Lower lobe of right lung (tissue), 2 donors: ENCODE results near the gene LRRC75A. TPM values are rescaled to one million over a fixed set of nuclear protein-coding genes. Genes with fewer than 3 reads are reported as not detected.

Experiments used
- ATAC-seq, 2 donors: fragments of 200-7000 bp; cut with Tn5 transposase; one replicate each; pipeline ENCODE4 v1.9.1; 2020 to 2022; ENCODE audit warnings: mild to moderate bottlenecking in 2 of 2, moderate library complexity in 2 of 2
- DNase-seq: peaks from one replicate; pipeline ENCODE4 v3.0.0-alpha.2; 2020
- H3K27ac ChIP-seq: fragments of 200-600 bp; one replicate; pipeline ENCODE4 v1.8.0; 2022
- H3K27me3 ChIP-seq: fragments of 200-600 bp; one replicate; pipeline ENCODE4 v1.8.0; 2022; ENCODE audit warnings: low read depth
- H3K36me3 ChIP-seq: fragments of 200-600 bp; one replicate; pipeline ENCODE4 v1.8.0; 2022; ENCODE audit warnings: mild to moderate bottlenecking
- H3K4me1 ChIP-seq: fragments of 200-600 bp; one replicate; pipeline ENCODE4 v1.8.0; 2022
- H3K4me3 ChIP-seq: fragments of 200-600 bp; one replicate; pipeline ENCODE4 v1.8.0; 2022; ENCODE audit warnings: mild to moderate bottlenecking
- H3K9me3 ChIP-seq: fragments of 200-600 bp; one replicate; pipeline ENCODE4 v1.8.0; 2022
- CTCF ChIP-seq: fragments of 200-600 bp; IDR thresholded peaks from one replicate; pipeline ENCODE4 v1.8.0; 2022; ENCODE audit warnings: antibody characterized with exemption, mild to moderate bottlenecking
- intact Hi-C: fragments of 100-400 bp; cut with DNase I; formaldehyde crosslinking; loops from one replicate; pipeline ENCODE4 v1.11.0; 2022
- total RNA-seq: library from RNA; stranded (reverse); fragmentation: NEBNext Ultra II Directional; extraction: Animal tissue kit (Norgen Biotek cat#: 25700); gene quantifications from one replicate; pipeline ENCODE4 v1.2.1, GENCODE V29; 2021
- donor health status: DM: no; HTN: yes; CAD: no; lungs with severe emphysema.

Gene LRRC75A
- total RNA-seq, 1 donor from 2014 or later, result 3.8 TPM

GRCh38 chr17:16432017-16432416 is 60.0 kb downstream of the LRRC75A start:
- H3K4me1 ChIP-seq, result peaks cover 4% of the 10 kb centered on the region
- no peaks in the 10 kb centered on the region for H3K27me3 ChIP-seq
- no peaks in the 10 kb centered on the region for H3K9me3 ChIP-seq
- H3K4me3 ChIP-seq, result no peak overlapping the region
- no peak for TF ChIP-seq CTCF
- DNase-seq (no peak), ATAC-seq (no peak)
- peaks cover 45% of the 10 kb centered on the region for H3K36me3 ChIP-seq
- H3K27ac ChIP-seq, result no peak overlapping the region
- intact Hi-C loops, result no loop called here

GRCh38 chr17:16430650-16431049 is 61.3 kb downstream of the LRRC75A start:
- no peak for DNase-seq
- Histone ChIP-seq H3K27me3 (no peaks in the 10 kb centered on the region), H3K9me3 (no peaks in the 10 kb centered on the region), H3K4me1 (peaks cover 4% of the 10 kb centered on the region), H3K36me3 (peaks cover 58% of the 10 kb centered on the region), H3K4me3 (no peak overlapping the region), H3K27ac (no peak overlapping the region)
- no peak for TF ChIP-seq CTCF
- no peak for ATAC-seq
- intact Hi-C loops, result no loop called here

GRCh38 chr17:16429083-16429482 is 62.9 kb downstream of the LRRC75A start:
- intact Hi-C loops, result no loop called here
- Histone ChIP-seq H3K27ac (no peak overlapping the region), H3K4me1 (peaks cover 4% of the 10 kb centered on the region), H3K27me3 (no peaks in the 10 kb centered on the region), H3K36me3 (peaks cover 70% of the 10 kb centered on the region), H3K4me3 (no peak overlapping the region), H3K9me3 (no peaks in the 10 kb centered on the region)
- ATAC-seq, result no peak
- DNase-seq, result no peak
- no peak for TF ChIP-seq CTCF

- Histone ChIP-seq H3K9me3 (no peaks in the 10 kb centered on the region), H3K27me3 (no peaks in the 10 kb centered on the region), H3K4me1 (peaks cover 4% of the 10 kb centered on the region), H3K36me3 (peaks cover 78% of the 10 kb centered on the region), H3K27ac (no peak overlapping the region), H3K4me3 (no peak overlapping the region)
- TF ChIP-seq CTCF, result peak; percentile 59
- DNase-seq (peak; percentile 70), ATAC-seq (peak; percentile 87 to 88)
- intact Hi-C loops, result no loop called here
Observed at GRCh38 chr17:16428098-16428882, 63.7 kb downstream of the LRRC75A start.

GRCh38 chr17:16427020-16427419 is 65.0 kb downstream of the LRRC75A start:
- TF ChIP-seq CTCF, result no peak
- no peak for DNase-seq
- Histone ChIP-seq H3K36me3 (peaks cover 85% of the 10 kb centered on the region), H3K27me3 (no peaks in the 10 kb centered on the region), H3K27ac (no peak overlapping the region), H3K9me3 (no peaks in the 10 kb centered on the region), H3K4me3 (no peak overlapping the region), H3K4me1 (peaks cover 4% of the 10 kb centered on the region)
- ATAC-seq, result no peak
- intact Hi-C loops, result no loop called here
